OCI-LY7 (cell line): Measurements from ENCODE around the gene TBKBP1.

Experiments
- CTCF ChIP-seq: fragments of 200-600 bp; sonication (generic); conservative IDR thresholded peaks from 2 replicates; pipeline ENCODE4 v1.5.1; 2014; ENCODE audit warnings: mild to moderate bottlenecking, antibody characterized with exemption, low read length, moderate library complexity, mixed read lengths
- EZH2phosphoT487 ChIP-seq: fragments of 200-600 bp; sonication (generic); IDR thresholded peaks from 2 replicates; pipeline ENCODE4 v1.6.1; 2018; ENCODE audit warnings: low read depth, borderline replicate concordance, mild to moderate bottlenecking, mixed run types, antibody characterized with exemption, low read length, moderate library complexity, mixed read lengths

GRCh38 chr17:47733047-47733673 lies 39.2 kb downstream of the TBKBP1 start, which contains the start of gene TBX21:
- TF ChIP-seq CTCF: 0 out of 2 replicates have a peak, but pooled peaks have one; percentile 20
- TF ChIP-seq EZH2phosphoT487: no peak
